BLaER1 treated with 17β-estradiol and CSF1 and Interleukin-3, amounts not matched to agents 10 nM and 100 nM (cell line): Measurements from ENCODE around the gene UFD1.

Experiments
- H3K27ac ChIP-seq, 11 experiments: shearing (Covaris generic); formaldehyde crosslinking; 2 replicates each; pipeline ENCODE4 v1.8.1; 2022
- H3K27me3 ChIP-seq, 11 experiments: shearing (Covaris generic); formaldehyde crosslinking; 2 replicates each; pipeline ENCODE4 v1.8.1; 2022
- H3K36me3 ChIP-seq, 11 experiments: shearing (Covaris generic); formaldehyde crosslinking; 2 replicates each; pipeline ENCODE4 v1.8.1; 2022
- H3K4me1 ChIP-seq, 10 experiments: shearing (Covaris generic); formaldehyde crosslinking; 2 replicates each; pipeline ENCODE4 v1.8.1; 2022
- H3K4me2 ChIP-seq, 11 experiments: shearing (Covaris generic); formaldehyde crosslinking; 2 replicates each; pipeline ENCODE4 v1.8.1; 2022
- H3K4me3 ChIP-seq, 10 experiments: shearing (Covaris generic); formaldehyde crosslinking; 2 replicates each; pipeline ENCODE4 v1.8.1; 2022
- H3K9ac ChIP-seq, 11 experiments: shearing (Covaris generic); formaldehyde crosslinking; 2 replicates each; pipeline ENCODE4 v1.8.1; 2022
- H3K9me3 ChIP-seq, 11 experiments: shearing (Covaris generic); formaldehyde crosslinking; replicated peaks in 1 of 11; 2 replicates each; pipeline ENCODE4 v1.8.1; 2022
- H4K20me1 ChIP-seq, 11 experiments: shearing (Covaris generic); formaldehyde crosslinking; 2 replicates each; pipeline ENCODE4 v1.8.1; 2022
- Cebpa-rat ChIP-seq, 11 experiments: shearing (Covaris generic); IDR thresholded peaks; 2 replicates each; pipeline ENCODE4 v1.8.1; 2022

Gene UFD1, protein sequence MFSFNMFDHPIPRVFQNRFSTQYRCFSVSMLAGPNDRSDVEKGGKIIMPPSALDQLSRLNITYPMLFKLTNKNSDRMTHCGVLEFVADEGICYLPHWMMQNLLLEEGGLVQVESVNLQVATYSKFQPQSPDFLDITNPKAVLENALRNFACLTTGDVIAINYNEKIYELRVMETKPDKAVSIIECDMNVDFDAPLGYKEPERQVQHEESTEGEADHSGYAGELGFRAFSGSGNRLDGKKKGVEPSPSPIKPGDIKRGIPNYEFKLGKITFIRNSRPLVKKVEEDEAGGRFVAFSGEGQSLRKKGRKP

DNA sequence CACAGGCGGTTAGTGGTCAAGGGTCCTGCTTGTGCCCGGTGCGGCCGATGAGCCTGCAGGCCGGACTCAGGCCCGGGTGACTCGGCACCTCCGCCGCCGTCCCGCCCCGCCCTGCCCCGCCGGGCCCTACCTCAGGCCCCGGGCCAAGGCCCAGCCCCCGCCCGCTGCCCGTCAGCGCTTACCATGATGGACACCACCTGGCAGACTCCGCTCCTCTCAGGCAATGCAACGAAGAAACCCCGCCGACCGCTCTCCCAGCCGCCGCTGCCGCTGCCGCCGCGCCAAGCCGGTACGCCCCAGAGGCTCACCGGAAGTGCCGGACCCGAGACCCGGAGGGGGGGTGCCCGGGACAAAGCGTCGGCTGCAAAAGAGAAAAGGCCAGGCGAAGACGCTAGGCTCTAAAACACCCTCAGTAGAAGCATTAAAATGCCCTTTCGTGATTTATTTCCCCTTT, at the start of gene UFD1:
TSS of gene UFD1 (minus strand) at position 293 of the 454 bp plus-strand sequence. CDS start at position 185, 108 bp downstream.
- Histone ChIP-seq H3K9me3 (no peaks in the 10 kb centered on the region), H3K36me3 (peaks cover 15 to 58% (median 51%) of the 10 kb centered on the region in 11 experiments), H3K4me3 (peak within 1 kb of the TSS; percentile 79 to 98 (median 94)), H3K4me1 (peaks cover 22 to 37% (median 26%) of the 10 kb centered on the region in 10 experiments), H3K27ac (peak within 1 kb of the TSS; percentile 97 to 100 (median 99)), H3K4me2 (peak within 1 kb of the TSS; percentile 90 to 100 (median 96)), H3K9ac (peak within 1 kb of the TSS; percentile 91 to 99 (median 97)), H4K20me1 (peaks cover 29 to 54% (median 44%) of the 10 kb centered on the region in 11 experiments; a peak in 21 of 22 replicates), H3K27me3 (no peaks in the 10 kb centered on the region)
- no peak for TF ChIP-seq Cebpa-rat (IDR thresholded peaks at IDR 0.05)

DNA sequence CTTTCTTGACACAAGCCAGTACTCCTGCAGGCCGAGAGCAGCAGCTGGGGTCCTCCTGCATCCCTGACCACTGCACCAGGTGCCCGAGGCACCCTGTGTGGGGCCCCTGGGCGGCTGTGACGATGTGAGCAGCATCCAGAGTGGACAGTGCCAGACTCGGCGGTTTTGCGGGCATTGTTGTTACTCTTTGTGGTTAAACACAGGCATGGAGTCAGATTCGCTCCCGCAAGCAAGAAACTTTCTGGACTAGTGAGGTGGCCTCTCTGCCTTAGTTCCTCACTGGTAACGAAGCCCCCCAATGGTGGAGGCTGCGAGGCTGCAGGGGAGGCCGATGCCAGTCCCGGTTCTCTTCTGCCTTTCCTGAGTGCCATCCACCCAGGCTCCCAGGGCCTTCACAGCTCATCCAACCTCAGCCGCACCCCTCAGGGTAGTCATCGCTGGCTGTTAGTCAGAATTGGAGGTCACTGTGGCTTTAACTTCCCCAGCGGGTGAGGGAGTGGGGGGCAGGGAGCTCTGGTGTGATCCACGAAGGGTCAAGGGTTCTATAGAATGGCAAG, 48.9 kb upstream of the UFD1 start:
- H3K4me3 ChIP-seq, result no peak overlapping the region
- no peak overlapping the region for H3K9ac ChIP-seq
- TF ChIP-seq Cebpa-rat (IDR thresholded peaks at IDR 0.05), result no peak
- no peaks in the 10 kb centered on the region for H3K36me3 ChIP-seq
- no peak overlapping the region for H3K27ac ChIP-seq
- H4K20me1 ChIP-seq, result peaks cover 0 to 32% (median 14%) of the 10 kb centered on the region in 11 experiments; a peak in 13 of 22 replicates
- H3K4me2 ChIP-seq, result no peak overlapping the region
- H3K9me3 ChIP-seq, result no peaks in the 10 kb centered on the region
- H3K27me3 ChIP-seq, result peaks cover 24 to 28% (median 25%) of the 10 kb centered on the region in 11 experiments
- H3K4me1 ChIP-seq, result no peaks in the 10 kb centered on the region; a peak in 3 of 20 replicates

DNA sequence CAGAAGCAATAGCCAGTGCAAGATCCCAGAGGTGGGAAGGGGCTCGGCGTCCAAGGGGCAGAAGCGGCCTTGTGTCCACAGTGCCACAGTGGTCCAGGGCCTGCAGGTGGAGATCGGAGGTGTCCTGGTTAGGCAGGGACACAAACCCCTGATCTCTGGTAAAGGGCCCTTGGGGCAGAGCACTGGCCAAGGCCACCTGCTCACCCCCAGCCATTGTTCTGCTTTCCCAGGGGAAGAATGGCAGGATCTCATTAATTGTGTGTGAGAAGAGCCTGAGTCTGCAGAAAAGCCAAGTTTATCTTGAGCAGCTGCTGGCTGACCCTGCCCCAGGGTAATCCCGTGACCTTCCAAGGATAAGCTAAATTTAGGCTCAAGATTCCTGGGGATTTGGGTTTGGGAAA, 48.3 kb upstream of the UFD1 start:
- Histone ChIP-seq H3K27me3 (peaks cover 30 to 34% (median 31%) of the 10 kb centered on the region in 11 experiments), H3K36me3 (peaks cover 0 to 3% (median 0%) of the 10 kb centered on the region in 11 experiments; a peak in 1 of 22 replicates), H3K9ac (no peak overlapping the region), H3K4me2 (no peak overlapping the region), H3K9me3 (no peaks in the 10 kb centered on the region), H4K20me1 (peaks cover 0 to 38% (median 20%) of the 10 kb centered on the region in 11 experiments; a peak in 13 of 22 replicates), H3K27ac (no peak overlapping the region), H3K4me1 (no peaks in the 10 kb centered on the region; a peak in 3 of 20 replicates), H3K4me3 (no peak overlapping the region)
- TF ChIP-seq Cebpa-rat (IDR thresholded peaks at IDR 0.05), result no peak

DNA sequence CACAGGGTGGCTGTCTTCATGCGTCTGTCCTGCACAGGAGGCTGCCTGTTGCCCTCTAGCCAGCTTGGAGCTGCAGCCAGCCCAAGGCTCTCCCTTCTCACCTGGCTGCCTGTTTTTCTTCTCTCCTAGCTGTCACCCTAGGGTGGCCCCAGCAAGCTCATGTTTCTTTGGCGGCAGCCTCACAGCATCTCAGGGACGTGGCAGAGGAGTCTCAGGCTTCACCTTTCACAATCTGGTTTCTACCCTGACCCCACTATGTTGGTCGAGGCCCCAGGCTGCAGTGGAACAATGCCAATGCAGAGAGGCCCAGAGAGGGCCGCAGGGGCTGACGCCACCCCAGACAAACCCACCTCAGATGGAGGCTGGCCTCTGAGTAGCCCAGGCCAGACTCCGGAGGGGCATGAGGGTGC, 47.7 kb upstream of the UFD1 start:
- Histone ChIP-seq H3K27me3 (peaks cover 34 to 40% (median 37%) of the 10 kb centered on the region in 11 experiments), H3K27ac (no peak overlapping the region), H3K9ac (no peak overlapping the region), H3K36me3 (peaks cover 0 to 7% (median 0%) of the 10 kb centered on the region in 11 experiments; a peak in 4 of 22 replicates), H3K4me1 (no peaks in the 10 kb centered on the region; a peak in 3 of 20 replicates), H3K4me3 (no peak overlapping the region), H4K20me1 (peaks cover 0 to 45% (median 26%) of the 10 kb centered on the region in 11 experiments; a peak in 14 of 22 replicates), H3K9me3 (no peaks in the 10 kb centered on the region), H3K4me2 (no peak overlapping the region)
- no peak for TF ChIP-seq Cebpa-rat (IDR thresholded peaks at IDR 0.05)

DNA sequence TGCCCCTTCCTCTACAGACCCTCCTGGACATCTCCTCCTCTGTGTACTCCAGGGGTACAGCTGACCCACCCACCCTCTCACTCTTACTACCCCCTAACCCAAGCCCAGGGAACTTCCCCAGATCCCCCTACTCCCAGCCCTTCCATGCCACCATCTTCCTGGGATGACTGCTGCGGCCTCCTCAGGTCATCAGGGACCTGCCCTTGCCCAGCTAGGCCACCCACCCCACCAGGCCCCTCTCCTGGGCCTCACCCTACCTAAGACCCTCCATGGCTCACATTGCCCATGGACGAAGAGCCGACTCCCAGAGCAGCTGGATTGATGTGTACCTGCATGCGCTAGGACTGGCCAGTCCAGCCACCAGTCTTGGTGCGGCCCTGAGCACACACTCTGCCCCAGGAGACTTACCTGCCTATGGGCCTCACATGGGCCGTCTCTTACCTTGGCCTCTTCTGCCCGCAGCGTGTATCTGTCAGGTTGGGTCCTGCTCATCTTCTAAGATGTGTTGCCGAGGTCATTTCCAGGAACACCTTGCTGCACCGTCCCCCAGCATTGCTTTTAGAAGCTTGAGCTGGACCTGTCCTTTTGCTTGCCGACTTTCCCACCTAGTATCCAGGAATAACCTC, 47.2 kb upstream of the UFD1 start:
- H3K4me3 ChIP-seq, result no peak overlapping the region
- peaks cover 0 to 12% (median 5%) of the 10 kb centered on the region in 11 experiments; a peak in 4 of 22 replicates for H3K36me3 ChIP-seq
- H3K27me3 ChIP-seq, result peaks cover 34 to 43% (median 40%) of the 10 kb centered on the region in 11 experiments
- no peak for TF ChIP-seq Cebpa-rat (IDR thresholded peaks at IDR 0.05)
- H3K9me3 ChIP-seq, result no peaks in the 10 kb centered on the region
- H3K4me1 ChIP-seq, result no peaks in the 10 kb centered on the region; a peak in 3 of 20 replicates
- H4K20me1 ChIP-seq, result peaks cover 0 to 50% (median 26%) of the 10 kb centered on the region in 11 experiments; a peak in 14 of 22 replicates
- no peak overlapping the region for H3K9ac ChIP-seq
- H3K4me2 ChIP-seq, result no peak overlapping the region
- no peak overlapping the region for H3K27ac ChIP-seq

DNA sequence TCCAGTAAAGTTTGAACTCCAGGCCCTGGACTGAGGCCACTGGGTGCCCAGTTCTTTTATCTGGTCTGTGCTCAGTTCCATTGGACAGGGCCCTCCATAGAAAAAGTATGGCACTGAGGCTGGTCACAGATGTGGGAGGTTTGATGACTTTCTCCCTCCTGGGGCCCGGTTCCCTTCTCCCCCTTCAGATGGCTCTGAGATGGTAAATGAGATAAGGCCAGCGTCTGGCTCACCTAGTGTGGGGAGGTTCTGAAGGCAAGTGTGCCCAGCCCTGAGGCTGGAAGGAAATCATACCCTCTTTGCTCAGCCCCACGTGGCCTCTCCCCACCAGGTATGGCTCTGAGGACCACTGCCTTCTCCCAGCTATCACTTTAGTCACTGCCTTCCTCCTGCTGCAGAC, 46.7 kb upstream of the UFD1 start:
- Histone ChIP-seq H4K20me1 (peaks cover 0 to 55% (median 26%) of the 10 kb centered on the region in 11 experiments; a peak in 14 of 22 replicates), H3K27ac (no peak overlapping the region), H3K4me3 (no peak overlapping the region), H3K9ac (no peak overlapping the region), H3K4me1 (no peaks in the 10 kb centered on the region; a peak in 3 of 20 replicates), H3K36me3 (peaks cover 0 to 17% (median 10%) of the 10 kb centered on the region in 11 experiments; a peak in 8 of 22 replicates), H3K9me3 (no peaks in the 10 kb centered on the region), H3K4me2 (no peak overlapping the region), H3K27me3 (peaks cover 34 to 43% (median 40%) of the 10 kb centered on the region in 11 experiments)
- TF ChIP-seq Cebpa-rat (IDR thresholded peaks at IDR 0.05), result no peak

DNA sequence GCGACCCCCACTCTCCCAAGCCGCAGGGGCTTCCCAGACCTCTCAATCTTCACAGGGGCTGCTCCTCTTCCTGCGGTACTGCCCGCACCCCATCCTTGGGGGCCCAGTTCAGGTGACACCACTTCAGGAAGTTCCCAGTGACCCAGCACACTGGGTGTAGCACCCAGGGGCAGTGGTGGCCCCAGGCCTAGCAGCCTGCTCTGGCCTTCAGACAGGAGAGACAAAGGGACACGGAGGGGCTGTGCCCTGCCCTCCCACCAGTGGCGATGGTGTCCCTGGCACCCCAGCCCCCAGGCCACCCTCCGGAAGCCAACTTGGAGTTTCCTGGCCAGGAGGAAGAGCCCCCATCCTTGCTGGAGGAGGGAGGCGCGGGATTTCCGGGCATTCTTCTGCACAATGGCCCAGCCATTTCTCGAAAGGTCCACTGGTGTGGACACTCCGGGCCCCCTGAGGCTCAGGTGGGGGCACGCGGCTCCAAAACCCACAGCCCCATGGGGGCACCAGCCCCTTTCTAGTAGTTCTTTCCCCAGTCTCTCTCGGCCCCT, 46.2 kb upstream of the UFD1 start:
- Histone ChIP-seq H4K20me1 (peaks cover 0 to 60% (median 26%) of the 10 kb centered on the region in 11 experiments; a peak in 14 of 22 replicates), H3K27me3 (peaks cover 34 to 43% (median 40%) of the 10 kb centered on the region in 11 experiments), H3K4me1 (no peaks in the 10 kb centered on the region; a peak in 3 of 20 replicates), H3K4me3 (no peak overlapping the region), H3K9ac (no peak overlapping the region), H3K27ac (no peak overlapping the region), H3K36me3 (peaks cover 0 to 22% (median 14%) of the 10 kb centered on the region in 11 experiments; a peak in 9 of 22 replicates), H3K9me3 (no peaks in the 10 kb centered on the region), H3K4me2 (no peak overlapping the region)
- no peak for TF ChIP-seq Cebpa-rat (IDR thresholded peaks at IDR 0.05)

DNA sequence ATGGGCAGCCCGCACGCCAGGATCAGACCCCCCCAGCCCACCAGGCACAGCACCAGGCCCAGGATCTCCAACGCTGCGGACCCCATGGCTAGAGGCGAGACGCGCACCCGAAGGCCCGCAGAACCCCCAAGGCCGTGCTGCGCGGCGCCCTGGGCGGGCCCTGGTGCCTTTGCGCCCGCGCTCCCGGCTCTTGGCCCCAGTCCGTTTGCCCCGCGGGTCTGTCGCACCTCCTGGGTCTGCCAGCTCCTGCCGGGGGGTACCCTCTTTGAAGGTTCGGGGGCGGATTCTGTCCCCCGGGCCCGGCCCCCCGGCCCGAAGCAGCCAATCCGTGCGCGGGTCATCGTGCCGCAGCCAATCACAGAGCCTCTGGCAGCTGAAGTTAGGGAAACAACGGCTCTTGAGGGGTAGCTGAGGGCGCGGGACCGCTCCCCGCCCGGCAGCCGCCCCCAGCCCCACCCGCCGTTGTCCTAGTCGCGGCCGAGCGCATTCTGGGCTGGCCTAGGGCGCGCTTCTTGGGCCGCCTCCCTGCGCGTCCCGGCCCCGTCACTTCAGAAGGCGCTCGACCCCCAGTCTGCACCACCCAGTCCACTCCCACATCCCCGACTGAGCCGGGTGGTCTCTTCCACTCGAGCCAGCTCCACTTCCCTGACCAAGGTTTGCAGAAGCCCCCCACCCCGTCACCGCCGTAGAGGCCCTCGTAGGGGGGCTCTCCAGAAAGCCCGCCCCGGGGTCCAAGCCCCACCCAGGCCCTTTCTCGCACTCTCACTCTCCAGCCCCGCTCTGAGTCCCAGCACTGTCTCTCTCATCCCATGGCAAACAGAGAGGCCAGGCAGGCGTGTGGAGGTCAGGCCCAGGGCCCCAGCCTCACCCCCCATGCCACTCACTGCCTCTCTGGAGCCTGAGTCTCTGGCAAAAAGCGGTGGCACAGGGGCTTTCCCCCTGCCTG, 45.5 kb upstream of the UFD1 start, which contains the start of gene CLDN5:
TSS of gene CLDN5 (minus strand) at position 241 of the 946 bp plus-strand sequence. CDS start at position 86, 155 bp downstream.
- peaks cover 0 to 67% (median 26%) of the 10 kb centered on the region in 11 experiments; a peak in 14 of 22 replicates for H4K20me1 ChIP-seq
- H3K4me1 ChIP-seq, result no peaks in the 10 kb centered on the region; a peak in 3 of 20 replicates
- peaks cover 34 to 43% (median 40%) of the 10 kb centered on the region in 11 experiments for H3K27me3 ChIP-seq
- no peak within 1 kb of the TSS for H3K9ac ChIP-seq
- H3K4me2 ChIP-seq, result no peak within 1 kb of the TSS
- no peak for TF ChIP-seq Cebpa-rat (IDR thresholded peaks at IDR 0.05)
- no peak within 1 kb of the TSS for H3K27ac ChIP-seq
- no peaks in the 10 kb centered on the region for H3K9me3 ChIP-seq
- no peak within 1 kb of the TSS for H3K4me3 ChIP-seq
- H3K36me3 ChIP-seq, result peaks cover 0 to 29% (median 17%) of the 10 kb centered on the region in 11 experiments; a peak in 13 of 22 replicates
